ENCODE results near the gene WASHC2A. TPM values are rescaled to one million over a fixed set of nuclear protein-coding genes. Genes with fewer than 3 reads are reported as not detected.
"Not testable (repeated sequence)": the region's sequence is repeated elsewhere in the genome, so short reads cannot be mapped to it uniquely, and the experiment has no call there.

Gene WASHC2A
- total and polyA plus RNA-seq, 2 of the 13 experiments (the other 11 are each of a cell fraction or from before 2014, with no cell fraction given) = 22.8 to 29.6 TPM

GRCh38 chr10:50051995-50052660 lies 15.6 kb upstream of the WASHC2A start (continued):
- TF ChIP-seq RXRB (CRISPR knock-in tag; IDR thresholded peaks at IDR 0.05; ENCODE audit: borderline replicate concordance) (peak; percentile 89), ETV5 (CRISPR knock-in tag; IDR thresholded peaks at IDR 0.05; ENCODE audit: borderline replicate concordance) (peak; percentile 65; the same call in 1 of the 2 replicates), HNF4A (CRISPR knock-in tag; IDR thresholded peaks at IDR 0.05) (peak; percentile 58), FOSL2 (CRISPR knock-in tag; IDR thresholded peaks at IDR 0.05) (peak; percentile 39; the same call in 1 of the 2 replicates), MLX (CRISPR knock-in tag; IDR thresholded peaks at IDR 0.05) (0 out of 2 replicates have a peak, but pooled peaks have one; percentile 43)

GRCh38 chr10:50052778-50053376 lies 14.9 kb upstream of the WASHC2A start:
- not testable (repeated sequence) for BruUV-seq (replicated peaks); TF ChIP-seq FOXP1, SOX13 (IDR thresholded peaks at IDR 0.05)
- peak; percentile 39; the same call in 2 of the 3 replicates for ATAC-seq
- TF ChIP-seq FOXP1 (CRISPR knock-in tag; IDR thresholded peaks at IDR 0.05) (0 out of 2 replicates have a peak, but pooled peaks have one; percentile 11), SOX5 (CRISPR knock-in tag; IDR thresholded peaks at IDR 0.05; ENCODE audit: borderline replicate concordance) (peak; percentile 65; the same call in 1 of the 2 replicates), SOX13 (CRISPR knock-in tag; conservative IDR thresholded peaks at IDR 0.05 in 1 of 2, IDR thresholded peaks at IDR 0.05 in 1 of 2) (0 out of 4 replicates have a peak, but pooled peaks of 1 of the 2 experiments have one; percentile 16), ARID5B (CRISPR knock-in tag; IDR thresholded peaks at IDR 0.05) (0 out of 2 replicates have a peak, but pooled peaks have one; percentile 18)

More at GRCh38 chr10:50052778-50053376, 14.9 kb upstream of the WASHC2A start:
- DNase-seq (ENCODE audit: low spot score); H3K79me2 ChIP-seq (ENCODE audit: insufficient read depth, low read length); H4K20me1 ChIP-seq (ENCODE audit: insufficient read depth, low read length); intact Hi-C loops (cut with micrococcal nuclease; ENCODE audit: unreplicated experiment); in situ Hi-C loops (cut with HindIII; ENCODE audit: extremely low pct_ligation_motif_present, low pct_unique_long_range_greater_than_20kb); H3K4me3 ChIP-seq (replicated peaks in 1 of 3; ENCODE audit: insufficient read depth in 1 of 3, low read depth in 2 of 3, low read length in 3 of 3); H3K9me3 ChIP-seq (ENCODE audit: low read length); FAIRE-seq; H3K4me2 ChIP-seq (ENCODE audit: low read depth, low read length); H3K36me3 ChIP-seq (replicated peaks in 1 of 2; ENCODE audit: control insufficient read depth in 1 of 2, insufficient read depth in 2 of 2, low read length in 2 of 2); POLR2A ChIA-PET; H3K27me3 ChIP-seq (ENCODE audit: control insufficient read depth in 1 of 2, insufficient read depth in 2 of 2, low read length in 2 of 2); CTCF ChIA-PET (ENCODE audit: low intra/inter-chr PET ratio, low total read pairs): not testable (repeated sequence)
- 74% methylated on average over 6 of the region's 6 CpGs for WGBS (ENCODE audit: low lambda C conversion rate)
- H3K27ac ChIP-seq (ENCODE audit: extremely low read length, insufficient read depth, low read length) = peak overlapping the region; percentile 79
- H2AFZ ChIP-seq (ENCODE audit: low read length) = peak overlapping the region; percentile 42
- H3K4me1 ChIP-seq (ENCODE audit: insufficient read depth, low read length) = peaks cover 48% of the 10 kb centered on the region
- 0 out of 2 replicates have a peak overlapping the region, but pooled peaks have one; percentile 21 for H3K9ac ChIP-seq (ENCODE audit: insufficient read depth, low read depth, low read length)

Data from HepG2 (cell line).